Forelimb muscle (tissue), 1 donor: Measurements from ENCODE around the gene BRDT. TPM values are rescaled to one million over a fixed set of nuclear protein-coding genes. Genes with fewer than 3 reads are reported as not detected.

Source experiments
- polyA plus RNA-seq: library from polyadenylated mRNA; unstranded; fragments of 120-200 nt; gene quantifications from one replicate; pipeline ENCODE4 v1.2.1, GENCODE V29; 2013; ENCODE audit not compliant: insufficient read length

The BRDT gene
- polyA plus RNA-seq, 1 donor, result not detected

Other genes starting within 250 kb of the BRDT start
- 23.1 TPM for gene TGFBR3, start 63.2 kb upstream of the BRDT start, polyA plus RNA-seq
- 0.57 TPM for gene EPHX4, start 80.6 kb downstream of the BRDT start, polyA plus RNA-seq
- gene SETSIP, start 126.0 kb downstream of the BRDT start, polyA plus RNA-seq, result 0.34 TPM
- gene BTBD8, start 130.9 kb downstream of the BRDT start, polyA plus RNA-seq, result 2.5 TPM